ENCODE measurements around the gene ZNF837.

Gene ZNF837

DNA sequence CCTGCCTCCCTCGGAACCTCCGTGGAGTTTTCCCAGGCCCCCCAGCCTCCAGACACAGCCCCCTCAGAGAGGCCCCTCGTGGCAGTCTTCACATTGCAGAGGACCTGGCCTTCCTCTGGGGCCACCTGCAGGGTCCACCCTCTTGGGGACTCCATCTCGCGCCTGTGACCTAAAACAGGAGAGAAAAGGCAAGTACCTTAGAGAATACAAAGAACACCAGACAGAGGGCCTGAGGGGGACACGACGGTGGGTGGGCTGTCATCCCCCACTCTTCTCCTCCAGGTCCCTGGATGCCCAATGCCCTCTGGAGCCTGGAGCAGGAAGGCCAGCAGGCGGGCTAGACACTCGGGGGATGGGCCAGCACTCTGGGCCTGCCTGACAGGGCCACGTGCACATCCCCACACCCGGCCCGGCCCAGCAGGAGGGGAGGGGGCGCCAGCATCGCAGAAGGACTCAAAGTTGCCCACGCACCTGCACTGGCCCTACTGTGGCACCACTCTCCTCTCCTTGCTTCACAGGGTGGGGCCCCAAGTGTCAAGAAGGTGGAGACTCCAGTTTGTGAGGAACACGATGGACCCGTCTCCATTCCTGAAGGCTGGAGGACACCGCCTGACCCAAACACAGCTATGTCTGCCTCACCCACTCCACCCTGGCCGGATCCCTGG lies 23.2 kb downstream of the ZNF837 start:
- no peak overlapping the region for H3K4me3 ChIP-seq (ENCODE audit: low read depth, low read length)
- no peak for DNase-seq (ENCODE audit: low read depth)
- TF ChIP-seq, protein P1, sequence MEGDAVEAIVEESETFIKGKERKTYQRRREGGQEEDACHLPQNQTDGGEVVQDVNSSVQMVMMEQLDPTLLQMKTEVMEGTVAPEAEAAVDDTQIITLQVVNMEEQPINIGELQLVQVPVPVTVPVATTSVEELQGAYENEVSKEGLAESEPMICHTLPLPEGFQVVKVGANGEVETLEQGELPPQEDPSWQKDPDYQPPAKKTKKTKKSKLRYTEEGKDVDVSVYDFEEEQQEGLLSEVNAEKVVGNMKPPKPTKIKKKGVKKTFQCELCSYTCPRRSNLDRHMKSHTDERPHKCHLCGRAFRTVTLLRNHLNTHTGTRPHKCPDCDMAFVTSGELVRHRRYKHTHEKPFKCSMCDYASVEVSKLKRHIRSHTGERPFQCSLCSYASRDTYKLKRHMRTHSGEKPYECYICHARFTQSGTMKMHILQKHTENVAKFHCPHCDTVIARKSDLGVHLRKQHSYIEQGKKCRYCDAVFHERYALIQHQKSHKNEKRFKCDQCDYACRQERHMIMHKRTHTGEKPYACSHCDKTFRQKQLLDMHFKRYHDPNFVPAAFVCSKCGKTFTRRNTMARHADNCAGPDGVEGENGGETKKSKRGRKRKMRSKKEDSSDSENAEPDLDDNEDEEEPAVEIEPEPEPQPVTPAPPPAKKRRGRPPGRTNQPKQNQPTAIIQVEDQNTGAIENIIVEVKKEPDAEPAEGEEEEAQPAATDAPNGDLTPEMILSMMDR (IDR thresholded peaks at IDR 0.05; ENCODE audit: low read depth, low read length): no peak
- TF ChIP-seq, protein P2, sequence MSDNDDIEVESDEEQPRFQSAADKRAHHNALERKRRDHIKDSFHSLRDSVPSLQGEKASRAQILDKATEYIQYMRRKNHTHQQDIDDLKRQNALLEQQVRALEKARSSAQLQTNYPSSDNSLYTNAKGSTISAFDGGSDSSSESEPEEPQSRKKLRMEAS (IDR thresholded peaks at IDR 0.05; ENCODE audit: low read depth, low read length): no peak
- TF ChIP-seq MYC (IDR thresholded peaks at IDR 0.05; ENCODE audit: low read depth, low read length) (no peak), POLR2A (IDR thresholded peaks at IDR 0.05; ENCODE audit: extremely low read depth, insufficient read length) (no peak)

DNA sequence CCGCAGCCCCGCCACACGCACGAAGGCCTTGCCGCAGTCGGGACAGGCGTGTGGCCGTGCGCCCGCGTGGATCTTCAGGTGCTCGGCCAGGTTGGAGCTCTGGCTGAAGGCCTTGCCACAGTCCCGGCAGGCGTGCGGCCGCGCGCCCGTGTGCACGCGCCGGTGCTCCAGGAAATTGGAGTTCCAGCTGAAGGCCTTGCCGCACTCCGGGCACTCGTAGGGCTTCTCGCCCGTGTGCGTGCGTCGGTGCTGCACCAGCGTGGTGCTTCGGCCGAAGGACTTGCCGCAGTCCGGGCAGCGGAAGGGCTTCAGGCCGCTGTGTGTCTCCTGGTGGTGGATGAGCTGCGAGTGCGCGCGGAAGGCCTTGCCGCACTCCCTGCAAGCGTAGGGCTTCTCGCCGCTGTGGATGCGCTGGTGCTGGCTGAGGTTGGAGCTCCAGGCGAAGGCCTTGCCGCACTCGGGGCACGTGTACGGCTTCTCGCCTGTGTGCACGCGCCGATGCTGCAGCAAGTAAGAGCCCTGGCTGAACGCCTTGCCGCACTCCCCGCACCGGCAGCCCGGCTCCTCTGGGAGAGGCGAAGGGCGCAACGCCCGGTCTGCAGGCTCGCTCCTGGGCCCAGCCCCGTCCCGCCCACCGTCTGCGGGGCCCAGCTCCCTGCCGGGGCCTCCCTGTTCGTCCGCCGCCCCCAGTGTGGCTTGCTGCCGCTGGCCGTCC lies 23.9 kb downstream of the ZNF837 start:
- no peak for DNase-seq (ENCODE audit: low read depth)
- H3K4me3 ChIP-seq (ENCODE audit: low read depth, low read length): no peak overlapping the region
- TF ChIP-seq, protein P1 (IDR thresholded peaks at IDR 0.05; ENCODE audit: low read depth, low read length): no peak
- TF ChIP-seq POLR2A (IDR thresholded peaks at IDR 0.05; ENCODE audit: extremely low read depth, insufficient read length) (no peak), MYC (IDR thresholded peaks at IDR 0.05; ENCODE audit: low read depth, low read length) (no peak)
- TF ChIP-seq, protein P2 (IDR thresholded peaks at IDR 0.05; ENCODE audit: low read depth, low read length): no peak

DNA sequence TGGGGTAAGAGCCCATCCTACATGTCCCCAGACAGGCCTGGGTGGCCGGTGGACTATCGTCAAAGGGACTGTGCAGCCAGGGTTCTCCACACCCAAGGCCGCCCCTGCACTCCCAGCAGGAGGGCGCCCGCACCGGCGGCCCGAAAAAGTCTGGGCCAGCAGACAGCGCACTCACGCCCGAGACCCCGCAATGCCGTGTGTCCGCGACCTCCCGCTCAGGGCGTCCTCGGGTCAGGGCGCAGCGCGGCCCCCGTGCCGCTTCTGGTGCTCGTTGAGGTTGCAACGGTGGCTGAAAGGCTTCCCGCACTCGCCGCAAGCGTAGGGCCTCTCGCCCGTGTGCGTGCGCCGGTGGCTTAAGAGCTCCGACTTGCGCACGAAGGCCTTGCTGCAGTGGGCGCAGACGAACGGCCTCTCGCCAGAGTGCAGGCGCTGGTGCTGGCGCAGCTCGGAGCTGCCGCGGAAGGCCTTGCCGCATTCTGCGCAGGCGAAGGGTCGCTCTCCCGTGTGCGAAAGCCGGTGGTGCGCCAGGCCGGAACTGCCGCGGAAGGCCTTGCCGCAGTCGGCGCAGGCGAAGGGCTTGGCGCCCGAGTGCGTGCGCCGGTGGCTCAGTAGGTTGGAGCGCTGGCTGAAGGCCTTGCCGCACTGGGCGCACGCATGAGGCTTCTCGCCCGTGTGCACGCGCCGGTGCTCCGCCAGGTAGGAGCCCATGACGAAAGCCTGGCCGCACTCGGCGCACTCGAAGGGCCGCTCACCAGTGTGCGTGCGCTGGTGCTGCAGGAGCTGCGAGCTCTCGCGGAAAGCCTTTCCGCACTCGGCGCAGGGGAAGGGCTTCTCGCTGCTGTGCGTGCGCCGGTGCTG lies 24.7 kb downstream of the ZNF837 start:
- H3K4me3 ChIP-seq (ENCODE audit: low read depth, low read length): no peak overlapping the region
- DNase-seq (ENCODE audit: low read depth): no peak
- TF ChIP-seq POLR2A (IDR thresholded peaks at IDR 0.05; ENCODE audit: extremely low read depth, insufficient read length): no peak
- no peak for TF ChIP-seq MYC (IDR thresholded peaks at IDR 0.05; ENCODE audit: low read depth, low read length)
- TF ChIP-seq, protein P1 (IDR thresholded peaks at IDR 0.05; ENCODE audit: low read depth, low read length): no peak
- TF ChIP-seq, protein P2 (IDR thresholded peaks at IDR 0.05; ENCODE audit: low read depth, low read length): no peak

DNA sequence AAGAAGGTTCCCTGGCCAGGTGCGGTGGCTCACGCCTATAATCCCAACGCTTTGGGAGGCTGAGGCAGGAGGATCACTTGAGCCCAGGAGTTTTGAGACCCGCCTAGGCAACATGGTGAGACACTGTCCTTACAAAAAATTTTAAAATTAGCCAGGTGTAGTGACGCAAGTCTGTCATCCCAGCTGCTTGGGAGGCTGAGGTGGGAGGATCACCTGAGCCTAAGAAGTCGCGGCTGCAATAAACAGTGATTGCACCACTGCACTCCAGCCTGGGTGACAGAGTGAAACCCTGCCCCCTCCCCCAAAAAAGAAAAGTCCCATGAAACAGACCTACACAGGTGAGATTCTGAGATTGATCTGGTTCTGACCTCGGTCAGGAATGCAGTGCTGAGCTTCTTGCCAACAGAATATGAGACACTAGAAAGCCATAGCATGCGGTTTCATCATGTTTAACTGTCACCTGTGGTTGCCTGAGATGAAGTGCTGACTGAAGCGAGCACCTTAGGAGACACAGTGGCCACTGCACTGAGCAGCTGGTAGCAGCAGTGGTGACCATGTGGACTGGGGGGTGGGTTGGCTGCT lies 25.5 kb downstream of the ZNF837 start:
- DNase-seq (ENCODE audit: low read depth): no peak
- no peak overlapping the region for H3K4me3 ChIP-seq (ENCODE audit: low read depth, low read length)
- TF ChIP-seq, protein P1 (IDR thresholded peaks at IDR 0.05; ENCODE audit: low read depth, low read length): no peak
- TF ChIP-seq, protein P2 (IDR thresholded peaks at IDR 0.05; ENCODE audit: low read depth, low read length): no peak
- TF ChIP-seq POLR2A (IDR thresholded peaks at IDR 0.05; ENCODE audit: extremely low read depth, insufficient read length): no peak

DNA sequence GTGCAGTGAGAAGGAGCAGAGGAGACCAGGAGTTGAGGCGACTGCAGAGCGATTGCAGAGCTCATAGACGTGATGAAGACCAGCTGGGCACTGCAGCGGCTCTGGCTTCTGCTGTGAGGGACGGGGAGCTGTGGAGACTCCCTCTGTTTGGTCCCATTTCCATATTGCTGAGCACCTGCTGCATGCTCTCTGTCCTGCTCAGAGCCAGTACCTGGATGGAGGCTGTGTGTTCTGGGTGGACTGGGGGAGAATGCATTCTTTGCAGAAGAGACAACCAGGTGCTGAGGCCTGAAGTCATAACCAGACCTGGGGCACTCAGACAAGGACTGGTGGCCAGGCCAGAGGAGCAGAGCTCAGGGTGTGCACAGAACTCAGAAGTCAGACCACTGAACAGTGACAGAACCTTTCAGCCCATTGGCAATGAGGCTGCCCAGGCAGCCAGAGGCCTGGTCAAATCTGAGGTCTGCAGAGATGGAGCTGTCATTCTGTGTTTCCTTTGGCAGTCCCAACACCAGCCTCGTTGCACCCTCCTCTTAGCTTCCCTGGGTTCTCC lies 26.3 kb downstream of the ZNF837 start:
- TF ChIP-seq MYC (IDR thresholded peaks at IDR 0.05; ENCODE audit: low read depth, low read length): no peak
- TF ChIP-seq, protein P1 (IDR thresholded peaks at IDR 0.05; ENCODE audit: low read depth, low read length): no peak
- TF ChIP-seq, protein P2 (IDR thresholded peaks at IDR 0.05; ENCODE audit: low read depth, low read length): no peak
- no peak overlapping the region for H3K4me3 ChIP-seq (ENCODE audit: low read depth, low read length)
- DNase-seq (ENCODE audit: low read depth): no peak
